NCI-H510A treated with DMSO at 0.1 percent for 48 hours (cell line): ENCODE data around the gene ABCC8.

Experiments
- DNase-seq: peaks from one replicate; lab custom pipeline; 2025; lab: John Stamatoyannopoulos, UW

Gene ABCC8

GRCh38 chr11:17505146-17505545, 28.5 kb upstream of the ABCC8 start:
- no peak for DNase-seq

DNA sequence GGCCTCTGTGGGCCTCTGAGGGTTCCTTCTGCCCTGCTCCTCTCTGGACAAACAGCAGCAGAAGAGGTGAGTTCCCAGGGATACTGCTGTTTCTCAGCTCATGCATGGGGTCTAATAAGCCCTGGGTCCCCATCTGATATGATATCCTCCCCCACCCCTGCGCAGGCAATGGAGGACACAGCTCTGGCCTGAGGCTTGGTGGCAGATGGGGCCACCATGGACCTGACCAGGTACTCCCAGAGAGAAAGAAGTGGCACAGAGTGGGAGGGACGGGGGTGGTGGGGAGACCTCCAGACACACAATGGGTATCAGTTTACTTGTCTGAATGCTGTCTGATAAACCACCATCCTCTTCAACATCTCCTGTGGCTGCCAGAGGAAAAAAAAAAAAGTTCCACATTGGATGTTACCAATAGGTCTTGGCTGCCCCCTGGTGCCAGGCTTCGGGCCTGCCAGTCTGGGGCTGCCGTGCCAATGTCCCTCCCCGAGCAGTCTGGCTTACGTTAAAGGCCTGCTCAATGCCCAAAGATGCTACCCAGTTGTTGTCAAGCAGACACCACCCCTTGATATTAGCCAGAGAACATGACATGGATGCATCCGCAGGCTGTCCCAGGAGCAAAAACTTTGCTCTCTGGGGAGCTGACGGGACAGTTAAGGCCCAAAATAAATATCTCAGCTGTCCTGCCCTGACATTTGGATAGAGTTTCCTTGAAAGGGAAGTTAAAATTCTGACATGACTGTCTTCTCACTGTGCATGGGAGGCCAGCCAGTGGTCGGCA, 27.9 kb upstream of the ABCC8 start:
- DNase-seq, result peak; percentile 54

- DNase-seq, result no peak
Observed at GRCh38 chr11:17502630-17503029, 26.0 kb upstream of the ABCC8 start.

DNA sequence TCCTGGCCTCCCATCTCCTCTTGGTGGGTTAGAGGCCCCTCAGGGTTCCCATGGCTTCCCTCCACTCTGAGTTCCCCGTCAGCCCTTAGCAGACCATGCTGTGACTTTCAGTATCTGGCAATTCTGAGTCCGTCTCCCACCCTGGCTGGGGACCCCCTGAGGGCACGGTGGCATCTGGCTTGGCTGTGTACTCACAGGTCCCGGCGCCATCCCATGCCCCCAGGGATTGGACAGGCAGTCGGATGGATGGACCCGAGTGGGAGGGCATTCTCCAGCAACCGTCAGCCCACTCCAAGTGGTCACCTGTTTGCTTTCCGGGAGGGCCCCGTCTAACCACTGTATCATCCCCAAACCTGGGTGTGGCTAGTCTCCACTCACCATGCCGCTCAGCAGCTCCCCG, 24.0 kb upstream of the ABCC8 start:
- DNase-seq, result no peak

- peak; percentile 61 for DNase-seq
Observed at GRCh38 chr11:17498475-17498874, 21.8 kb upstream of the ABCC8 start.

DNA sequence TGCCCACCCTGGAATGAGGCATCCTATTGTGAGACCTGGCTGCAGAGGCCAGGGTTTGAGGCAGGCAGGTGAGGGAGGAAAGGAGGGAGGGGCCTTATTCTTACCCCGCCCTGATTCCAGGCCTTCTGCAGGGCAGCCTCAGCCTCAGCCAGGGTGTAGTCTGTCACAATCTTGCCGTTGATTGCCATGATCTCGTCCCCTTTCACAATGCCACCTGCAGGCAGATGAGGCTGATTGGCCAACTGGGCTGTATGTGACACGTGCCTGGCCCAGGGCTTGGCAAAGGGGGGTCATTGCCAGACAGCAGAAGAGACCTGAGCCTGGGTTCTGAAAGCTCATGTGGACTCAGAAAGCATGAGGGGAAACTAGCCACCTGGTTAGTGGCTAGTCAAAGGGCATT, 21.4 kb upstream of the ABCC8 start:
- DNase-seq, result peak; percentile 61

DNA sequence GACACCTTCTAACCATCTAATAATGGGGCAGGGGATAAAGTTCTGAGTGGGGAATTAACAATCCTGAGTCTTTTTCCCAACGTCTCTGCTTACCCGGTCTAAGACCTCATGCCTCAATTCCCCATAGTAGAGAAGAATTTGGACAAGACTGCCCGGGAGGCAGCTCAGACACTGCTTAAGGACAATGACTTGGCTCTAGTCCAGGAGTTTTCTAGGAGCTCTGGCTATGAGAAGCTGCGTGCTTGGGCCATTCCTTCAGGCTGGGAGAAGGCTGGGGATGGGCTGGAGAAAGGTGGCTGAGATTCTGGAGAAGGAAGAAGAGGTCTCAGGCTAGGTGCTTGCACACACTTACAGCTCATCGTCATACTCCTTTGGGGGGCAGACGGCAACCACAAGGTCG, 19.8 kb upstream of the ABCC8 start:
- DNase-seq, result no peak

DNA sequence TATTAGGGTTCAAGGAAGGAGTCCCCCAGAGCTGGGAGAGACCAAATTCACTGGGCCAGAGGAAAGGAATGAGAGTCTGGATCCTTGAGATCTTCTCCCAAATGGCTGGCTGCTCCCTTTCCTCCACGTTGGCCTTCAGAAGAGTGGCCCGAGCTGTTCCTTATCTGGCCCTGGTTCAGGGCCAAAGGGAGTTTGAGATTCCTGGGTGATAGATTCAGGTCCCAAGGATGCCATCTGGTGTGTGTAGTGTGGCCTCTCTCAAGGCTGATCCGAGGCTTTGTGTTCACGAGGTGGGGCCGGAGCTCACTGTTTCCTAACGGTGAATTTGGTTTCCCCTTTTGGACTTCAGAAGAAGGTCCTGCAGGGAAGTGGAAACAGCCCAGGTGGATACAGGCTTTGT, 17.4 kb upstream of the ABCC8 start:
- no peak for DNase-seq

DNA sequence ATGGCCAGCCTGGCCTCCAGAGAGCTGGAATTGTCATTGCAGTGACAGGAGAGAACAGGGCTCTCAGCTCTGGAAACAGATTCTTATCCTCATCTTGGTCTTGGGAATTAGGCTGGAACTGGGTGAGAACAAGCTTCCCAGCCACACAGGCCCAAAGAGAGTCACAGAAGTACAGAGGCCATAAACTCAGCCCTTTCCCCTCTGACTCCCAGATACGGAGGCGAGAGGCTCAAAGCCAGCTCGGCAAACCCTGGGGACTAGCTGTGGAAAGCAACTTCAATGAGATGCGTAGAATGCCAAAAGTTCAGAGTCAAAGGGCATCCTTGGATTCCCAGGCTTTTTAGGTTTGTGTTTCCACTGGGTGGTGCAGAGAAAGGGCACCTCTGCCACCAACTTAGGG, 14.3 kb upstream of the ABCC8 start:
- DNase-seq, result no peak

DNA sequence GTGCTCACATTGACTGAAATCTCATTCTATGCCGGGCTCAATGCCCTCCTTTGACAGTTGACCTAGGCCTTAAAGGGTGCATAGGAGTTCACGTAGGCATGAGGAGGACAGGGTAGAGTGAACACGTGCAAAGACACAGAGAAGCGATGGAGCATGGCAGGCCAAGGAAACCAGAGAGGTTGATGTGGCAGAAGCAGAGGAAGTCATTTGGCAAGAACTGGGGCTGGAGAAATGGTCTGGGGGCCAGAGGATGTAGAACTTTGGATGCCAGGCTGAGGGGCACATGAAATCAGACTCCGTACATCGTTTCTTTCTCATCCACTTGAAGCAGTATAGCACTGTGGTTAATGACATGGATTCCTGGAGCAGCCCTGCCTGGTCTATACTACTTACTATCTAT, 13.6 kb upstream of the ABCC8 start:
- DNase-seq, result no peak

DNA sequence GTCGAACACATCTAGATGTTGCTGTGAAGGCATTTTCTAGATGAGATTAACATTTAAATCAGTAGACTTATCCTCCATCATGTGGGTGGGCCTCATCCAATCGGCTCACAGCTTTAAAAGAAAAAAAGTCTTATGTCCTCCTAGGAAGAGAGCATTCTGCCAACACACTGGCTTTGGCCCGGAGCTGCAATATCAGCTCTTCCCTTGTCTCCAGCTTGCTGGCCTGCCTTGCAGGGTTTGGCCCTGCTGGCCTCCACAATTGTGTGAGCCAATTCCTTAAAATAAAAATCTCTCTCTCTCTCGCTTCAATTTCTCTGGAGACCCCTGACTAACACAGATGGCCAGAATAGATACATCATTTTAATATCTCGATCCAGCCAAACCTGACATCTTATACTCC, 13.1 kb upstream of the ABCC8 start:
- no peak for DNase-seq

- DNase-seq, result no peak
Observed at GRCh38 chr11:17488563-17488962, 11.9 kb upstream of the ABCC8 start.

DNA sequence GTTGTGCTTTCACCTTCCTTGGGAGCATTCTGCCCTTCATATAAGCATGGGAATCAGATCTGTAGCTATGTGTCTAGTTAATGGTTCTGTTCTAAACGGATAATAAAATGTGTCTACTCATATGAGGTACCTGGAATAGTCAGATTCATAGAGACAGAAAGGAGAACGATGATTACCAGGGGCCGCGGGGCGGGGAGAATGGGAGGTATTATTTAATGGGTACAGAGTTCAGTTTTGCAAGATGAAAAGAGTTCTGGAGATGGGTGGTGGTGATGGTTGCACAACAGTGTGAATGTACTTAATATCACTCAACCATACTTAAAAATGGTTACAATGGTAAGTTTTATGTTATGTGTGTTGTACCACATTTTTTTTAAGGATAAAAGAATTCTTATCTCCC, 10.0 kb upstream of the ABCC8 start:
- no peak for DNase-seq

GRCh38 chr11:17483505-17483904, 6.9 kb upstream of the ABCC8 start:
- no peak for DNase-seq

DNA sequence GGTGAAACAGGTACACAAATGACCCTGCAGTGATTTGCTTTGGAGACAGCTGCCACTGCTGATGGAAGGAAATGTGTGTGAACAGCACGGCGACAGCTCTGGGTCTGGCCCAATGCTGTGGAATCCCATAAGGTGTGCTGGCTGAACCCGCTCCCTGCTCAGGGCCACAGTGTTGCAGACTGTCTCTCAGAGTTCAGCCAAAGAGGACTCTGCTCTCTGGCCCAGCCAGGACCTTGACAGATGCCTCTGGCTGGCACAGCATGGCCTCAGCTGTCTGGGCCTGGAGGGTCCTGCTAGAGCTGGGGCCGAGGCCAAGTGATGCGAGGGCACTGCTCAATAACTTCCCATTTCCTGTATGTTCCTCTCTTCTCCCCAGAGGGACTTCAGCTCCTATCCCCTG, 5.3 kb upstream of the ABCC8 start:
- DNase-seq, result no peak

- peak; percentile 57 for DNase-seq
Observed at GRCh38 chr11:17479284-17480214, 2.9 kb upstream of the ABCC8 start.

- DNase-seq, result no peak
Observed at GRCh38 chr11:17478070-17478469, 1.4 kb upstream of the ABCC8 start.

- no peak for DNase-seq
Observed at GRCh38 chr11:17477361-17477760, 716 bp upstream of the ABCC8 start.

DNA sequence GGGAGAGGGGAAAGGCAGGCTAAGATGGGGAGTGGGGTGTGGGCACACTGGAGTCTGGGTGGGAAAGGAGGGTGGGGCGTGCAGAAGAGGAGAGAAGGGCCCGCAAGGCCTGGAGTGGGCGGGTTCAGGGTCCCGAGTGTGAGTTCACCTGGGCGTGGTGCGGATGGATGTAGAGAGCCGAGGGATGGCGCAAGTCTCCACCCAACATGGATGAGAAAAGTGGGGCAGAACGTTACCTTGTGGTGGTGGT, 364 bp upstream of the ABCC8 start:
- no peak for DNase-seq

DNA sequence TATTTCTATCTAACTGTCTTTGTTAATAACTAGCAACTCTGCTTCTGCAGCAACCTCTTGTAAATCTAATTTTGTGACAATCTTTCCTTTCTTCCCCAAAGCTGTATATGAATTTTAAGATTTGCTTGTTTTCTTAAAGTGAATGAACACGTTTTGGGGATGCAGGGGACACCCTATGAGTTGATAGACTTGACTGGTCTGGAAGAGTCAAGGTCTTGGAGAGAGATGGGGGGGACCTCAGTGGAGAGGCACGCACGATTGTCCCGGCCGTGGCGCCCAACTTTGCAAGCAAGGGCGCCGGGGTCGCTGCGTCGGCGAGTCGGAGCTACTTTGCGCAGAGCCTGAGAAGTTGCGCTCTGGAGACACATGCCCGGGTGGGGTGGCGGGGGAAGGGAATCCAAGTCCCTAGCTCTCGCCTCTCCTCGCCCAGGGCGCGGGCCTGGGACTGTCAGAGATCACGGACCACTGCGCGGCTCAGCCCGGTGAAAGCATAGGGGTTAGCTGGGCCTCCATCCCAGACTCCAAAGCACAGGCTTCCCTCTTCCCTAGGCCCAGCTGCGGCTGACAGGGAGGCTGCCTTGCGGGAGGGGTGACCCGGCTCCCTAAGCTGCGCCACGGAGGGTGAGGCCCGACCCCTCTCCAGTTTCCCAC, 854 bp downstream of the ABCC8 start:
- DNase-seq, result no peak

DNA sequence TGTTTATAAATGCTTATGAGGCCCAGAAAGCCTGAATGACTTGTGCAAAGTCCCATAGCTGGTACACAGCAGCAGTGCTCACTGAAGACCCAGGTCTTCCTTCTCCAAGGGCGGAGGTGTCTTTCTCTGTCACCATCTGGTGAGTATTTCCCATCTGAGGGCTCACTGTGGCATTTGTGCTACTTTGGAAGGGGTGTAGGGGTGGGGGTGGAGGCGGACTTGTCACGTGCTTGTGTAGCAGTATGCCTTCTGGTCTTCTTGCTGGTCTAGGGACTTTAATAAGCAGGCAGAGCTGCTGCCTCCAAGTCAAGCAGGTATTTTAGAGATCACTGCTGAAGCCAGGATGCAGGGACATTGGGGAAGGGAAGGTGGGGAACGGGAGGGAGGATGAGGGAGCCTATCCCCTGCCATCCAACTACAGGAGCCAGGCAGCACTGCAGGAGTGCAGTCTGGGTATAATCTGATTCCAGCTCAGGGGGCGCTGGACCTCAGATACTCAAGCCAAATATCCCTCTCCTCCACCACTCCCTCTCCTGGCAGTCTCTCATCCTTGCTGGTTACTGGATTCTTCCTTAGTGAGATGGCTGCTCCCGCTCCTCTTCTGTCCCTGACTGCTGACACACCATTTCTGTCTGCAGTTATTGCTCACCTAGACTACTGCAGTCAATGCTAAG, 3.4 kb downstream of the ABCC8 start:
- DNase-seq, result no peak

DNA sequence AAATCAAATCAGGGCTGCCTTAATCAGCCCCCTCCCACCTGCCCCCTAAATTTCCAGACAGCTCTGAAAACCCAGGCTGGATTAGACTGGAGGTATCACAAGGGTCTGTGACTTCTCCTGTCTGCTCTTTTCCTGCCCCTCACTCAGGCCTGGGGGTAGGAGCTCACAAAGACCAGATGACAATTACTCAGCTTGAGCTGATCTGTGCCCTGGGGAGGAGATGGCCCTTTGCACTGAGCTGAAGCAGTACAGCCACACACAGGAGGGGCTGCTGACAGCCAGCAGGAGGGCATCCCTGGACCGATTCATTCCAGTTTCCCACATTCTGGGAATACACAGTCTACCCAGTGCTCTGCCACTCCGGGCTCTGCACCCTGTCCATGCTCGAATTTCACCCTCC, 4.2 kb downstream of the ABCC8 start:
- no peak for DNase-seq

- no peak for DNase-seq
Observed at GRCh38 chr11:17471501-17471900, 5.1 kb downstream of the ABCC8 start.
